Fibroblast of pulmonary artery (primary cell): ENCODE data around the gene RAPGEF1.
A peak's percentile ranks its signal among the peaks of the same experiment; 100 is the strongest.

Experiments used
- DNase-seq: peaks from one replicate; pipeline ENCODE4 v3.0.0-alpha.2; 2010; ENCODE audit warnings: low read depth
- H3K4me3 ChIP-seq: replicated peaks from 2 replicates; pipeline ENCODE4 v1.5.1; 2011; ENCODE audit warnings: low read depth, mild to moderate bottlenecking, control low read depth, low read length, moderate library complexity
- CTCF ChIP-seq: IDR thresholded peaks from 2 replicates; pipeline ENCODE4 v1.5.1; 2011; ENCODE audit warnings: mild to moderate bottlenecking, control low read depth, low read length, inconsistent platforms; ENCODE audit errors: missing control alignments

The RAPGEF1 gene

GRCh38 chr9:131776036-131776435 lies 36.2 kb upstream of the RAPGEF1 start:
- no peak for DNase-seq
- no peak overlapping the region for H3K4me3 ChIP-seq
- no peak for TF ChIP-seq CTCF

- DNase-seq = no peak
- no peak for TF ChIP-seq CTCF
- H3K4me3 ChIP-seq = no peak overlapping the region
These were observed 34.8 kb upstream of the RAPGEF1 start for GRCh38 chr9:131774636-131775035.

- no peak overlapping the region for H3K4me3 ChIP-seq
- TF ChIP-seq CTCF = no peak
- DNase-seq = peak; percentile 81
These were observed 34.1 kb upstream of the RAPGEF1 start for GRCh38 chr9:131773911-131774379.

- no peak for DNase-seq
- no peak overlapping the region for H3K4me3 ChIP-seq
- TF ChIP-seq CTCF = no peak
These were observed 33.1 kb upstream of the RAPGEF1 start for GRCh38 chr9:131772940-131773339.

GRCh38 chr9:131771646-131772045 lies 31.8 kb upstream of the RAPGEF1 start:
- DNase-seq = no peak
- no peak for TF ChIP-seq CTCF
- no peak overlapping the region for H3K4me3 ChIP-seq

GRCh38 chr9:131769361-131769760 lies 29.5 kb upstream of the RAPGEF1 start:
- H3K4me3 ChIP-seq = no peak overlapping the region

GRCh38 chr9:131764568-131764967 lies 24.7 kb upstream of the RAPGEF1 start:
- H3K4me3 ChIP-seq = no peak overlapping the region
- DNase-seq = no peak
- TF ChIP-seq CTCF = no peak

More at GRCh38 chr9:131769361-131769760, 29.5 kb upstream of the RAPGEF1 start:
- TF ChIP-seq CTCF = no peak
- no peak for DNase-seq
